T-helper 2 cell (primary cell): ENCODE measurements around the gene ST8SIA2.

ENCODE experiments used
- DNase-seq, 5 experiments: peaks; one replicate each; pipeline versions ENCODE4 v3.0.0 to v3.0.0-alpha.2; 2012 to 2022

The ST8SIA2 gene

GRCh38 chr15:92399271-92399950 is 5.7 kb downstream of the ST8SIA2 start:
- DNase-seq = no peak

GRCh38 chr15:92400573-92400972 is 6.9 kb downstream of the ST8SIA2 start:
- no peak for DNase-seq

- no peak for DNase-seq
These were observed 7.5 kb downstream of the ST8SIA2 start for GRCh38 chr15:92400980-92401787.

- DNase-seq = no peak
These were observed 9.1 kb downstream of the ST8SIA2 start for GRCh38 chr15:92402751-92403150.

GRCh38 chr15:92405942-92406341 is 12.3 kb downstream of the ST8SIA2 start:
- DNase-seq = no peak

- no peak for DNase-seq
These were observed 13.6 kb downstream of the ST8SIA2 start for GRCh38 chr15:92407321-92407720.

GRCh38 chr15:92407916-92408315 is 14.2 kb downstream of the ST8SIA2 start:
- DNase-seq = no peak

- DNase-seq = no peak
These were observed 15.3 kb downstream of the ST8SIA2 start for GRCh38 chr15:92409006-92409405.

- no peak for DNase-seq
These were observed 15.8 kb downstream of the ST8SIA2 start for GRCh38 chr15:92409521-92409920.

GRCh38 chr15:92410537-92410936 is 16.9 kb downstream of the ST8SIA2 start:
- no peak for DNase-seq

GRCh38 chr15:92411256-92411655 is 17.6 kb downstream of the ST8SIA2 start:
- DNase-seq = no peak

- no peak for DNase-seq
These were observed 19.8 kb downstream of the ST8SIA2 start for GRCh38 chr15:92413510-92413909.

- DNase-seq = no peak
These were observed 22.1 kb downstream of the ST8SIA2 start for GRCh38 chr15:92415639-92416297.

GRCh38 chr15:92416557-92416956 is 22.9 kb downstream of the ST8SIA2 start:
- no peak for DNase-seq

- no peak for DNase-seq
These were observed 24.0 kb downstream of the ST8SIA2 start for GRCh38 chr15:92417716-92418115.

GRCh38 chr15:92418864-92419263 is 25.2 kb downstream of the ST8SIA2 start:
- DNase-seq = no peak

GRCh38 chr15:92421976-92422375 is 28.3 kb downstream of the ST8SIA2 start:
- DNase-seq = no peak

- DNase-seq = no peak
These were observed 32.0 kb downstream of the ST8SIA2 start for GRCh38 chr15:92425578-92426225.

GRCh38 chr15:92429378-92430068 is 35.8 kb downstream of the ST8SIA2 start:
- no peak for DNase-seq

GRCh38 chr15:92430069-92430440 is 36.4 kb downstream of the ST8SIA2 start:
- no peak for DNase-seq

- no peak for DNase-seq
These were observed 41.5 kb downstream of the ST8SIA2 start for GRCh38 chr15:92435145-92435544.

GRCh38 chr15:92438471-92438870 is 44.8 kb downstream of the ST8SIA2 start:
- DNase-seq = no peak

GRCh38 chr15:92443381-92443780 is 49.7 kb downstream of the ST8SIA2 start:
- no peak for DNase-seq
